ENCODE data around the gene BMI1. TPM values are rescaled to one million over a fixed set of nuclear protein-coding genes. Genes with fewer than 3 reads are reported as not detected.

The BMI1 gene
- total RNA-seq, 1 experiment from 2014 or later: 121 TPM

DNA sequence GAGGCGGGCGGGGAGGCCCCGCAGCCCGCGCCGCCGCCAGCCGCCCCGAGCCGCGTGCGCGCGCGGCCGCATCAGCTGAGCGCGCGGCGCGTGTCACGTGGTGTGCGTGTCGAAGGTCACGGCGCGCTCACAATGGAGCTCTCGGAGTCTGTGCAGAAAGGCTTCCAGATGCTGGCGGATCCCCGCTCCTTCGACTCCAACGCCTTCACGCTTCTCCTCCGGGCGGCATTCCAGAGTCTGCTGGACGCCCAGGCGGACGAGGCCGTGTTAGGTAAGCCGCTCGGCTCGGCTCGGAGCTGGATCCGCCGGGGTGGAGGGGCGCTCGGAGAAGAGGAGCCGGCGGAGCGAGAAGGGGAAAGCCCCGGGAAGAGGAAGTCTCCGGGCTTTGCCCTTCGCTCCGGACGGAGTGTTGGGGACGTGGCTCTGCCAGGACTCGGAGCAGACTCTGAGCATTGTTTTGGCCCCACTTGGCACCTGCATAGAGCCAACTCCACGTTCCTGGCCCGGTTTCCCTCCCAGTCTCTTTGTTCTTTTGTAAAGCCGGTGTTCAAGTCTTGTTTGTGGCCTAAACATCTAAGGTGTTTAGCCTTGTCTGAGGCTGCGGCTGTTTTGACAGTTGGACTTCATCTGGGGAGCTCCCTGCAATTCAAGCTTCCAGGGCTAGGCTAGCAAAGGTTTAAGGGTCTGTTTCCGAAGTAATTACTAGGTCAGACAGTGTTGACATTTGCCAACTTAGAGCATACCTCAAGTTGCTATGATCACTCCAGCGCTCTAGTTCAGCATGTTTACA is 4.4 kb upstream of the BMI1 start, which contains the start of gene COMMD3:
TSS of gene COMMD3 (plus strand) at position 103 of the 790 bp plus-strand sequence. CDS start at position 133, 30 bp downstream.
- Histone ChIP-seq H3K4me3 (ENCODE audit: low read depth, low read length) (peak within 1 kb of the TSS; percentile 77), H3K36me3 (ENCODE audit: control insufficient read depth, insufficient read depth, low read length) (no peaks in the 10 kb centered on the region), H3K4me1 (peaks cover 11% of the 10 kb centered on the region; the same call in 1 of the 2 replicates), H3K9me3 (no peaks in the 10 kb centered on the region), H3K27me3 (replicated peaks; ENCODE audit: control insufficient read depth, insufficient read depth, low read length) (no peaks in the 10 kb centered on the region)
- BruUV-seq (replicated peaks): no TSS peak
- Mint-ChIP-seq H3K27me3 (ENCODE audit: insufficient read depth, unreplicated experiment) (no peaks in the 10 kb centered on the region), H3K4me3 (ENCODE audit: unreplicated experiment) (peak within 1 kb of the TSS; percentile 94), H3K9me3 (ENCODE audit: unreplicated experiment) (no peaks in the 10 kb centered on the region), H3K4me1 (ENCODE audit: low read depth, unreplicated experiment) (peaks cover 6% of the 10 kb centered on the region), H3K27ac (ENCODE audit: unreplicated experiment) (peak within 1 kb of the TSS; percentile 95), H3K36me3 (ENCODE audit: insufficient read depth, unreplicated experiment) (peaks cover 20% of the 10 kb centered on the region)
- peak; percentile 89 to 90 for DNase-seq
- intact Hi-C loops (cut with micrococcal nuclease; ENCODE audit: unreplicated experiment): loop anchor here (1.0 to 10.0 kb wide), 5 partner anchors 24 to 328 kb away; partner anchors contain the start of gene DNAJC1
- POLR2A ChIA-PET: interaction anchor here (0.6 to 1.7 kb wide), 11 partner anchors 8 to 313 kb away, joined by 3 to 16 read pairs (median 4); partner anchors contain the start of gene DNAJC1
- TF ChIP-seq CTCF (IDR thresholded peaks at IDR 0.05; ENCODE audit: insufficient read depth in 1 of 2, low read depth in 1 of 2, low read length in 1 of 2, severe bottlenecking in 1 of 2, unreplicated experiment in 1 of 2): no peak
- CTCF ChIA-PET: interaction anchor here (0.6 to 1.1 kb wide), 4 partner anchors 24 to 213 kb away, joined by 3 to 6 read pairs (median 4); no protein-coding TSS in a partner anchor

- peaks cover 11% of the 10 kb centered on the region; the same call in 1 of the 2 replicates for H3K4me1 ChIP-seq
- H3K4me3 Mint-ChIP-seq (ENCODE audit: unreplicated experiment): peak overlapping the region; percentile 94
- ChIA-PET CTCF (interaction anchor here (1.0 kb wide), 1 partner anchor 213 kb away, joined by 4 read pairs; no protein-coding TSS in a partner anchor), POLR2A (interaction anchor here (0.6 to 1.7 kb wide), 4 partner anchors 8 to 128 kb away, joined by 3 to 16 read pairs (median 8); no protein-coding TSS in a partner anchor)
- no peak for TF ChIP-seq CTCF (IDR thresholded peaks at IDR 0.05; ENCODE audit: insufficient read depth in 1 of 2, low read depth in 1 of 2, low read length in 1 of 2, severe bottlenecking in 1 of 2, unreplicated experiment in 1 of 2)
- H3K4me1 Mint-ChIP-seq (ENCODE audit: low read depth, unreplicated experiment): peaks cover 6% of the 10 kb centered on the region
- peak overlapping the region; percentile 77 for H3K4me3 ChIP-seq (ENCODE audit: low read depth, low read length)
- peaks cover 22% of the 10 kb centered on the region for H3K36me3 Mint-ChIP-seq (ENCODE audit: insufficient read depth, unreplicated experiment)
- no peak for DNase-seq
- H3K9me3 ChIP-seq: no peaks in the 10 kb centered on the region
- H3K27ac Mint-ChIP-seq (ENCODE audit: unreplicated experiment): peak overlapping the region; percentile 95
- H3K27me3 ChIP-seq (replicated peaks; ENCODE audit: control insufficient read depth, insufficient read depth, low read length): no peaks in the 10 kb centered on the region
- H3K36me3 ChIP-seq (ENCODE audit: control insufficient read depth, insufficient read depth, low read length): no peaks in the 10 kb centered on the region
- H3K9me3 Mint-ChIP-seq (ENCODE audit: unreplicated experiment): no peaks in the 10 kb centered on the region
- no peaks in the 10 kb centered on the region for H3K27me3 Mint-ChIP-seq (ENCODE audit: insufficient read depth, unreplicated experiment)
- TSS peak; percentile 31 for BruUV-seq (replicated peaks)
- intact Hi-C loops (cut with micrococcal nuclease; ENCODE audit: unreplicated experiment): loop anchor here (2.0 to 10.0 kb wide), 2 partner anchors 212 to 328 kb away; no protein-coding TSS in a partner anchor
These were observed 3.9 kb upstream of the BMI1 start for GRCh38 chr10:22317076-22317370.

DNA sequence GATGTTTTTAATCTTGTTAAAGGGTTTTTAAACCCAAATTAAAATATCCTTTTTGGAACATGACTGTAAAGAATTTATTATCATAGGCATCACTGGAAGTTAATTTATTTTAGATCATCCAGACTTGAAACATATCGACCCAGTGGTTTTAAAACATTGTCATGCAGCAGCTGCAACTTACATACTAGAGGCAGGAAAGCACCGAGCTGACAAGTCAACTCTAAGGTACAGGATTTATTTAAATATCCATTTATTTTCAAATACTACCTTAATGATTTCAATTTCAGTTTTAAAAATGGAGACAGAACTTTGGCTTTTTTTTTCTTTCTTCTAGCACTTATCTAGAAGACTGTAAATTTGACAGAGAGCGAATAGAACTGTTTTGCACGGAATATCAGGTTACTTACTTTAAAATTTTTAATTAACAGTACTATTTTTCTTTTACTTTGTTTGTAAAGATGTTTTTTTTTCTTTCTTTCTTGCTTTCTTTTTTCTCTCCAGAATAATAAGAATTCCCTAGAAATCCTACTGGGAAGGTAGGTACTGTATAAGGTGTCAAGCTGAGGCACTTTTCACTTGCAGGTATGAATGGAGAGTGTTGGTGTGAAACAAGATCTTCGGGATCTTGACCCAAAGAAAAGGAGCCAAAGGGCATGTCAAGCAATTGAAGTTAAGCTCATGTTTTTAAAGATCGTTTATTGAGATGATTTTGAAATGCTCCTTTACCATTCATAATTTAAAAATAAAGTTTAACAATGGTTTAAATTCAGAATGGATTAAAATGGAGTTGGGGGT is 2.9 kb upstream of the BMI1 start:
- no peaks in the 10 kb centered on the region for H3K9me3 ChIP-seq
- Mint-ChIP-seq H3K36me3 (ENCODE audit: insufficient read depth, unreplicated experiment) (peaks cover 30% of the 10 kb centered on the region), H3K27me3 (ENCODE audit: insufficient read depth, unreplicated experiment) (peaks cover 2% of the 10 kb centered on the region), H3K27ac (ENCODE audit: unreplicated experiment) (peak overlapping the region; percentile 95), H3K4me1 (ENCODE audit: low read depth, unreplicated experiment) (peaks cover 6% of the 10 kb centered on the region), H3K9me3 (ENCODE audit: unreplicated experiment) (no peaks in the 10 kb centered on the region), H3K4me3 (ENCODE audit: unreplicated experiment) (peak overlapping the region; percentile 94)
- DNase-seq: no peak
- POLR2A ChIA-PET: no interaction called here
- no peaks in the 10 kb centered on the region for H3K36me3 ChIP-seq (ENCODE audit: control insufficient read depth, insufficient read depth, low read length)
- BruUV-seq (replicated peaks): no TSS peak
- H3K27me3 ChIP-seq (replicated peaks; ENCODE audit: control insufficient read depth, insufficient read depth, low read length): no peaks in the 10 kb centered on the region
- CTCF ChIA-PET: interaction anchor here (0.6 kb wide), 1 partner anchor 129 kb away, joined by 3 read pairs; no protein-coding TSS in a partner anchor
- peaks cover 16% of the 10 kb centered on the region for H3K4me1 ChIP-seq
- H3K4me3 ChIP-seq (ENCODE audit: low read depth, low read length): no peak overlapping the region
- intact Hi-C loops (cut with micrococcal nuclease; ENCODE audit: unreplicated experiment): loop anchor here (2.0 to 10.0 kb wide), 2 partner anchors 213 to 329 kb away; no protein-coding TSS in a partner anchor
- TF ChIP-seq CTCF (IDR thresholded peaks at IDR 0.05; ENCODE audit: insufficient read depth in 1 of 2, low read depth in 1 of 2, low read length in 1 of 2, severe bottlenecking in 1 of 2, unreplicated experiment in 1 of 2): no peak

Measured in Caco-2 (cell line).